Suprapubic skin (tissue), 4 donors: ENCODE measurements around the gene ADAMTS17.

Experiments used
- EP300 ChIP-seq: sonication (generic); formaldehyde crosslinking; IDR thresholded peaks from one replicate; pipeline ENCODE4 v1.6.1; 2017; ENCODE audit warnings: antibody characterized with exemption
- POLR2A ChIP-seq, 2 donors: fragments of 450-650 bp; IDR thresholded peaks; one replicate each; pipeline ENCODE4 v1.6.1; 2017; ENCODE audit warnings: antibody characterized with exemption in 2 of 2, mild to moderate bottlenecking in 2 of 2, moderate library complexity in 2 of 2
- POLR2AphosphoS5 ChIP-seq, 3 donors: sonication (generic); formaldehyde crosslinking; IDR thresholded peaks; one replicate each; pipeline ENCODE4 v1.6.1; 2017; ENCODE audit warnings: antibody characterized with exemption in 3 of 3
- TF ChIP-seq, protein P1 (sequence below), 2 donors: fragments of 200-600 bp in 1 of 2; fragments of 450-650 bp in 1 of 2; sonication (generic) in 1 of 2; IDR thresholded peaks; one replicate each; pipeline ENCODE4 v1.5.1; 2016 to 2019; ENCODE audit warnings: antibody characterized with exemption in 2 of 2, mild to moderate bottlenecking in 1 of 2, moderate library complexity in 1 of 2

- TF ChIP-seq POLR2AphosphoS5 (IDR thresholded peaks at IDR 0.05) (no peak), POLR2A (IDR thresholded peaks at IDR 0.05) (no peak), EP300 (no peak)
- TF ChIP-seq, protein P1, sequence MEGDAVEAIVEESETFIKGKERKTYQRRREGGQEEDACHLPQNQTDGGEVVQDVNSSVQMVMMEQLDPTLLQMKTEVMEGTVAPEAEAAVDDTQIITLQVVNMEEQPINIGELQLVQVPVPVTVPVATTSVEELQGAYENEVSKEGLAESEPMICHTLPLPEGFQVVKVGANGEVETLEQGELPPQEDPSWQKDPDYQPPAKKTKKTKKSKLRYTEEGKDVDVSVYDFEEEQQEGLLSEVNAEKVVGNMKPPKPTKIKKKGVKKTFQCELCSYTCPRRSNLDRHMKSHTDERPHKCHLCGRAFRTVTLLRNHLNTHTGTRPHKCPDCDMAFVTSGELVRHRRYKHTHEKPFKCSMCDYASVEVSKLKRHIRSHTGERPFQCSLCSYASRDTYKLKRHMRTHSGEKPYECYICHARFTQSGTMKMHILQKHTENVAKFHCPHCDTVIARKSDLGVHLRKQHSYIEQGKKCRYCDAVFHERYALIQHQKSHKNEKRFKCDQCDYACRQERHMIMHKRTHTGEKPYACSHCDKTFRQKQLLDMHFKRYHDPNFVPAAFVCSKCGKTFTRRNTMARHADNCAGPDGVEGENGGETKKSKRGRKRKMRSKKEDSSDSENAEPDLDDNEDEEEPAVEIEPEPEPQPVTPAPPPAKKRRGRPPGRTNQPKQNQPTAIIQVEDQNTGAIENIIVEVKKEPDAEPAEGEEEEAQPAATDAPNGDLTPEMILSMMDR (IDR thresholded peaks at IDR 0.05) = no peak
Measured at GRCh38 chr15:100134586-100134985, 207.2 kb downstream of the ADAMTS17 start.
